ENCODE results near the gene ZNF429. TPM values are rescaled to one million over a fixed set of nuclear protein-coding genes. Genes with fewer than 3 reads are reported as not detected.
"Not testable (repeated sequence)": the region's sequence is repeated elsewhere in the genome, so short reads cannot be mapped to it uniquely, and the experiment has no call there.

Gene ZNF429
- total RNA-seq, 2 experiments from 2014 or later: 11.8 to 14.7 TPM

GRCh38 chr19:21491146-21491545 is 14.3 kb upstream of the ZNF429 start:
- Mint-ChIP-seq H3K9me3 (no peaks in the 10 kb centered on the region), H3K27me3 (no peaks in the 10 kb centered on the region), H3K4me1 (ENCODE audit: low read depth) (no peaks in the 10 kb centered on the region), H3K27ac (no peak overlapping the region), H3K4me3 (no peak overlapping the region), H3K36me3 (ENCODE audit: low read depth) (peaks cover 14% of the 10 kb centered on the region)
- intact Hi-C loops (cut with micrococcal nuclease): no loop called here
- no peak for TF ChIP-seq CTCF (IDR thresholded peaks at IDR 0.05)
- ChIA-PET POLR2A (no interaction called here), CTCF (no interaction called here)
- ATAC-seq (no peak), DNase-seq (no peak)

GRCh38 chr19:21492947-21493906 is 12.2 kb upstream of the ZNF429 start:
- Mint-ChIP-seq H3K4me1 (ENCODE audit: low read depth) (no peaks in the 10 kb centered on the region), H3K4me3 (no peak overlapping the region), H3K36me3 (ENCODE audit: low read depth) (peaks cover 22% of the 10 kb centered on the region), H3K9me3 (no peaks in the 10 kb centered on the region), H3K27ac (no peak overlapping the region), H3K27me3 (no peaks in the 10 kb centered on the region)
- ATAC-seq (no peak), DNase-seq (no peak)
- intact Hi-C loops (cut with micrococcal nuclease): no loop called here
- no peak for TF ChIP-seq CTCF (IDR thresholded peaks at IDR 0.05)
- ChIA-PET POLR2A (no interaction called here), CTCF (no interaction called here)

- no peaks in the 10 kb centered on the region for H3K4me1 Mint-ChIP-seq (ENCODE audit: low read depth)
- ChIA-PET POLR2A (interaction anchor here (0.6 kb wide), 1 partner anchor 312 kb away, joined by 3 read pairs; no protein-coding TSS in a partner anchor), CTCF (no interaction called here)
- no peaks in the 10 kb centered on the region for H3K27me3 Mint-ChIP-seq
- TF ChIP-seq CTCF (IDR thresholded peaks at IDR 0.05): no peak
- no peak overlapping the region for H3K4me3 Mint-ChIP-seq
- DNase-seq (no peak), ATAC-seq (no peak)
- peaks cover 24% of the 10 kb centered on the region for H3K36me3 Mint-ChIP-seq (ENCODE audit: low read depth)
- H3K27ac Mint-ChIP-seq: no peak overlapping the region
- no peaks in the 10 kb centered on the region for H3K9me3 Mint-ChIP-seq
- intact Hi-C loops (cut with micrococcal nuclease): no loop called here
Observed at GRCh38 chr19:21496876-21497275, 8.5 kb upstream of the ZNF429 start.

GRCh38 chr19:21498651-21499050 is 6.8 kb upstream of the ZNF429 start:
- Mint-ChIP-seq H3K27ac (no peak overlapping the region), H3K27me3 (no peaks in the 10 kb centered on the region), H3K9me3 (no peaks in the 10 kb centered on the region), H3K36me3 (ENCODE audit: low read depth) (peaks cover 24% of the 10 kb centered on the region), H3K4me3 (no peak overlapping the region), H3K4me1 (ENCODE audit: low read depth) (no peaks in the 10 kb centered on the region)
- no peak for ATAC-seq
- POLR2A ChIA-PET: no interaction called here
- intact Hi-C loops (cut with micrococcal nuclease): no loop called here
- TF ChIP-seq CTCF (IDR thresholded peaks at IDR 0.05): no peak
- CTCF ChIA-PET: no interaction called here
- no peak for DNase-seq

GRCh38 chr19:21508198-21508597 is 2.8 kb downstream of the ZNF429 start:
- intact Hi-C loops (cut with micrococcal nuclease): no loop called here
- peaks cover 51% of the 10 kb centered on the region for H3K36me3 Mint-ChIP-seq (ENCODE audit: low read depth)
- H3K9me3 Mint-ChIP-seq: peaks cover 12% of the 10 kb centered on the region
- CTCF ChIA-PET: no interaction called here
- no peak for ATAC-seq
- H3K27ac Mint-ChIP-seq: peak overlapping the region; percentile 57
- POLR2A ChIA-PET: interaction anchor here (0.6 kb wide), 1 partner anchor 9 kb away, joined by 4 read pairs; no protein-coding TSS in a partner anchor
- H3K4me3 Mint-ChIP-seq: no peak overlapping the region
- no peak for DNase-seq
- TF ChIP-seq CTCF (IDR thresholded peaks at IDR 0.05): no peak
- H3K4me1 Mint-ChIP-seq (ENCODE audit: low read depth): peaks cover 38% of the 10 kb centered on the region
- H3K27me3 Mint-ChIP-seq: no peaks in the 10 kb centered on the region

- ATAC-seq; H3K4me3 Mint-ChIP-seq; POLR2A ChIA-PET; H3K27me3 Mint-ChIP-seq; DNase-seq; H3K27ac Mint-ChIP-seq; intact Hi-C loops (cut with micrococcal nuclease); CTCF ChIA-PET: not testable (repeated sequence)
- Mint-ChIP-seq H3K36me3 (ENCODE audit: low read depth) (peaks cover 54% of the 10 kb centered on the region), H3K9me3 (peaks cover 12% of the 10 kb centered on the region), H3K4me1 (ENCODE audit: low read depth) (peaks cover 41% of the 10 kb centered on the region)
Observed at GRCh38 chr19:21511058-21511457, 5.7 kb downstream of the ZNF429 start.

- POLR2A ChIA-PET; ATAC-seq; DNase-seq; H3K27ac Mint-ChIP-seq; intact Hi-C loops (cut with micrococcal nuclease); H3K4me3 Mint-ChIP-seq; CTCF ChIA-PET; H3K27me3 Mint-ChIP-seq: not testable (repeated sequence)
- Mint-ChIP-seq H3K9me3 (peaks cover 23% of the 10 kb centered on the region), H3K4me1 (ENCODE audit: low read depth) (peaks cover 40% of the 10 kb centered on the region), H3K36me3 (ENCODE audit: low read depth) (peaks cover 59% of the 10 kb centered on the region)
Observed at GRCh38 chr19:21512609-21513008, 7.2 kb downstream of the ZNF429 start.

All from activated CD8-positive, alpha-beta T cell treated with anti-CD3 and anti-CD28 coated beads for 36 hours (primary cell).